Loucy (cell line): Measurements from ENCODE around the gene HIPK1.

Experiments used
- CTCF ChIP-seq: fragments of 200-600 bp; sonication (generic); conservative IDR thresholded peaks from 2 replicates; pipeline ENCODE4 v1.5.1; 2014; ENCODE audit warnings: mild to moderate bottlenecking, antibody characterized with exemption, low read length
- EZH2phosphoT487 ChIP-seq: fragments of 200-600 bp; IDR thresholded peaks from 2 replicates; pipeline ENCODE4 v1.6.1; 2018; ENCODE audit warnings: antibody characterized with exemption, mild to moderate bottlenecking, moderate library complexity, borderline replicate concordance

- TF ChIP-seq CTCF (no peak), EZH2phosphoT487 (no peak)
These were observed 1.5 kb downstream of the HIPK1 start for GRCh38 chr1:113930499-113931161.
